Endothelial cell (in vitro differentiated cells): ENCODE data around the gene HIVEP3. TPM values are rescaled to one million over a fixed set of nuclear protein-coding genes. Genes with fewer than 3 reads are reported as not detected.

Source experiments
- DNase-seq: peaks from one replicate; pipeline ENCODE4 v3.0.0; 2021; ENCODE audit warnings: low spot score
- H3K27ac Mint-ChIP-seq: one replicate; pipeline ENCODE4 v1.8.0; 2021; ENCODE audit warnings: mixed read lengths, inconsistent platforms; ENCODE audit not compliant: unreplicated experiment
- H3K27me3 Mint-ChIP-seq: one replicate; pipeline ENCODE4 v1.8.0; 2021; ENCODE audit warnings: mild to moderate bottlenecking, moderate library complexity, mixed read lengths, inconsistent platforms; ENCODE audit not compliant: unreplicated experiment
- H3K36me3 Mint-ChIP-seq: one replicate; pipeline ENCODE4 v1.8.0; 2021; ENCODE audit warnings: mild to moderate bottlenecking, low read depth, mixed read lengths, inconsistent platforms; ENCODE audit not compliant: unreplicated experiment
- H3K4me1 Mint-ChIP-seq: one replicate; pipeline ENCODE4 v1.8.0; 2021; ENCODE audit warnings: mild to moderate bottlenecking, mixed read lengths, inconsistent platforms; ENCODE audit not compliant: unreplicated experiment
- H3K4me3 Mint-ChIP-seq: one replicate; pipeline ENCODE4 v1.8.0; 2021; ENCODE audit warnings: mild to moderate bottlenecking, mixed read lengths, inconsistent platforms; ENCODE audit not compliant: unreplicated experiment
- H3K9me3 Mint-ChIP-seq: one replicate; pipeline ENCODE4 v1.8.0; 2021; ENCODE audit warnings: mixed read lengths, inconsistent platforms; ENCODE audit not compliant: unreplicated experiment
- CTCF ChIP-seq: fragments of 200-600 bp; sonication (generic); IDR thresholded peaks from one replicate; pipeline ENCODE4 v1.5.0; 2021; ENCODE audit warnings: antibody characterized with exemption; ENCODE audit not compliant: unreplicated experiment
- total RNA-seq: library from RNA; stranded (reverse); fragmentation: NEBNext Ultra II Directional; extraction: Animal tissue kit (Norgen Biotek cat#: 25700); gene quantifications from one replicate; pipeline ENCODE4 v1.2.1, GENCODE V29; 2021; ENCODE audit not compliant: unreplicated experiment

The HIVEP3 gene
- total RNA-seq, 1 donor from 2014 or later = 8.9 TPM

GRCh38 chr1:41656068-41656467, 262.7 kb downstream of the HIVEP3 start:
- no peak overlapping the region for H3K27ac Mint-ChIP-seq
- H3K36me3 Mint-ChIP-seq = no peaks in the 10 kb centered on the region
- DNase-seq = no peak
- TF ChIP-seq CTCF = no peak
- H3K4me1 Mint-ChIP-seq = peaks cover 9% of the 10 kb centered on the region
- H3K9me3 Mint-ChIP-seq = no peaks in the 10 kb centered on the region
- peaks cover 10% of the 10 kb centered on the region for H3K27me3 Mint-ChIP-seq
- H3K4me3 Mint-ChIP-seq = no peak overlapping the region

GRCh38 chr1:41655632-41656031, 263.1 kb downstream of the HIVEP3 start:
- Mint-ChIP-seq H3K27me3 (peaks cover 6% of the 10 kb centered on the region), H3K4me1 (peaks cover 12% of the 10 kb centered on the region)

GRCh38 chr1:41653574-41653973, 265.1 kb downstream of the HIVEP3 start:
- H3K9me3 Mint-ChIP-seq = no peaks in the 10 kb centered on the region
- no peak overlapping the region for H3K4me3 Mint-ChIP-seq
- peaks cover 1% of the 10 kb centered on the region for H3K27me3 Mint-ChIP-seq
- no peaks in the 10 kb centered on the region for H3K36me3 Mint-ChIP-seq
- TF ChIP-seq CTCF = no peak
- DNase-seq = no peak
- H3K27ac Mint-ChIP-seq = no peak overlapping the region
- peaks cover 25% of the 10 kb centered on the region for H3K4me1 Mint-ChIP-seq

More at GRCh38 chr1:41655632-41656031, 263.1 kb downstream of the HIVEP3 start:
- Mint-ChIP-seq H3K4me3 (no peak overlapping the region), H3K9me3 (no peaks in the 10 kb centered on the region), H3K27ac (no peak overlapping the region), H3K36me3 (no peaks in the 10 kb centered on the region)
- TF ChIP-seq CTCF = no peak
- no peak for DNase-seq

- H3K36me3 Mint-ChIP-seq = no peaks in the 10 kb centered on the region
- no peak overlapping the region for H3K4me3 Mint-ChIP-seq
- TF ChIP-seq CTCF = no peak
- DNase-seq = no peak
- H3K27me3 Mint-ChIP-seq = peaks cover 1% of the 10 kb centered on the region
- no peaks in the 10 kb centered on the region for H3K9me3 Mint-ChIP-seq
- peaks cover 25% of the 10 kb centered on the region for H3K4me1 Mint-ChIP-seq
- H3K27ac Mint-ChIP-seq = no peak overlapping the region
These were observed 266.1 kb downstream of the HIVEP3 start for GRCh38 chr1:41652384-41653265.
